ENCODE measurements around the gene KRTAP3-2.

DNA sequence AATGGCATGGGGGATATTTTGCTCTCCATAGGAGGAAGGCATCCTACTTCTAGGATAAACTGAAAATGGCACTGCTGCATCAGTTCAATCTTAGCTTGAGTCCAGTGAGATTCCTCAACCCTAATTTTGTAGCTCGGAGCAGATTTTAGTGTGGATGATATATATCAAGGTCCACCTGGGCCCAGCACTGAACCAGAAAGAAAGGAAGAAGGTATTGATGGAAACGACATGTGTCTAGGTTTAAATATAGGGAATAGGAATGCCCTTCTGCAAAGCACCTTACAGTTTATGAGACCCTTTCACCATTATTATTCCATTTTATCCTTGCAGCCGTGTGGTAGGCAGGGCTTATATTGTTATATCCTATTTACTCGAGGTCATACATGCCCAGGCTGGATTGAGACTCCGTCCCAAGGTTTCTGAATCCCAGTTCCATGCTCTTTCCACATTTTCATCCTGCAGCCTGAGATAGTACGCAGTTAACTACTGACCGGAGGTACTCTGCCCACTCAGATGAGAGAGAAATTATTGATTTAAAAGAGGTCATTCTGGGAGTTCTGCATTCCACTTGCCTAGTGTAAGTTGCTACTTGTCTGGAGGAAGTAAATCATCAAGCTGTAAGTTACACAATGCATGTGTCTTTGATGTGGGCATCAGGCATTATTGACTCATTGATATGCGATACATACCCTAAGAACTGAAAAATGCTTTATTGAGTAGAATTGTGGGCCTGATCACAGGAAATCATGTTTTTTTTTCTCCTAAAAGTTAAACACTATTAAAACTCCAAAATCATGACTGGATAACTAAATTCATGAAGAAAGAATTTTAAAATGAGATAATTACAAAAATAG is 43.1 kb downstream of the KRTAP3-2 start:
- no peak for TF ChIP-seq CTCF (IDR thresholded peaks at IDR 0.05)
- no peak for TF ChIP-seq POLR2AphosphoS5 (IDR thresholded peaks at IDR 0.05; ENCODE audit: low read depth, low read length)
- TF ChIP-seq, protein P1, sequence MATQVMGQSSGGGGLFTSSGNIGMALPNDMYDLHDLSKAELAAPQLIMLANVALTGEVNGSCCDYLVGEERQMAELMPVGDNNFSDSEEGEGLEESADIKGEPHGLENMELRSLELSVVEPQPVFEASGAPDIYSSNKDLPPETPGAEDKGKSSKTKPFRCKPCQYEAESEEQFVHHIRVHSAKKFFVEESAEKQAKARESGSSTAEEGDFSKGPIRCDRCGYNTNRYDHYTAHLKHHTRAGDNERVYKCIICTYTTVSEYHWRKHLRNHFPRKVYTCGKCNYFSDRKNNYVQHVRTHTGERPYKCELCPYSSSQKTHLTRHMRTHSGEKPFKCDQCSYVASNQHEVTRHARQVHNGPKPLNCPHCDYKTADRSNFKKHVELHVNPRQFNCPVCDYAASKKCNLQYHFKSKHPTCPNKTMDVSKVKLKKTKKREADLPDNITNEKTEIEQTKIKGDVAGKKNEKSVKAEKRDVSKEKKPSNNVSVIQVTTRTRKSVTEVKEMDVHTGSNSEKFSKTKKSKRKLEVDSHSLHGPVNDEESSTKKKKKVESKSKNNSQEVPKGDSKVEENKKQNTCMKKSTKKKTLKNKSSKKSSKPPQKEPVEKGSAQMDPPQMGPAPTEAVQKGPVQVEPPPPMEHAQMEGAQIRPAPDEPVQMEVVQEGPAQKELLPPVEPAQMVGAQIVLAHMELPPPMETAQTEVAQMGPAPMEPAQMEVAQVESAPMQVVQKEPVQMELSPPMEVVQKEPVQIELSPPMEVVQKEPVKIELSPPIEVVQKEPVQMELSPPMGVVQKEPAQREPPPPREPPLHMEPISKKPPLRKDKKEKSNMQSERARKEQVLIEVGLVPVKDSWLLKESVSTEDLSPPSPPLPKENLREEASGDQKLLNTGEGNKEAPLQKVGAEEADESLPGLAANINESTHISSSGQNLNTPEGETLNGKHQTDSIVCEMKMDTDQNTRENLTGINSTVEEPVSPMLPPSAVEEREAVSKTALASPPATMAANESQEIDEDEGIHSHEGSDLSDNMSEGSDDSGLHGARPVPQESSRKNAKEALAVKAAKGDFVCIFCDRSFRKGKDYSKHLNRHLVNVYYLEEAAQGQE (IDR thresholded peaks at IDR 0.05; ENCODE audit: insufficient read depth in 1 of 2, low read depth in 2 of 2, low read length in 1 of 2): no peak
- no peak for TF ChIP-seq SIN3A (IDR thresholded peaks at IDR 0.05; ENCODE audit: borderline replicate concordance, insufficient read depth, low read depth, low read length)
- TF ChIP-seq TCF7L2 (IDR thresholded peaks at IDR 0.05; ENCODE audit: low read depth, low read length): no peak
